NCI-H2081 (cell line): Measurements from ENCODE around the gene SLC38A11.
A peak's percentile ranks its signal among the peaks of the same experiment; 100 is the strongest.
"Not testable (repeated sequence)": the region's sequence is repeated elsewhere in the genome, so short reads cannot be mapped to it uniquely, and the experiment has no call there.

Experiments
- DNase-seq, 2 experiments: peaks; one replicate each; lab custom pipeline; 2025; lab: John Stamatoyannopoulos, UW

SLC38A11 gene

DNA sequence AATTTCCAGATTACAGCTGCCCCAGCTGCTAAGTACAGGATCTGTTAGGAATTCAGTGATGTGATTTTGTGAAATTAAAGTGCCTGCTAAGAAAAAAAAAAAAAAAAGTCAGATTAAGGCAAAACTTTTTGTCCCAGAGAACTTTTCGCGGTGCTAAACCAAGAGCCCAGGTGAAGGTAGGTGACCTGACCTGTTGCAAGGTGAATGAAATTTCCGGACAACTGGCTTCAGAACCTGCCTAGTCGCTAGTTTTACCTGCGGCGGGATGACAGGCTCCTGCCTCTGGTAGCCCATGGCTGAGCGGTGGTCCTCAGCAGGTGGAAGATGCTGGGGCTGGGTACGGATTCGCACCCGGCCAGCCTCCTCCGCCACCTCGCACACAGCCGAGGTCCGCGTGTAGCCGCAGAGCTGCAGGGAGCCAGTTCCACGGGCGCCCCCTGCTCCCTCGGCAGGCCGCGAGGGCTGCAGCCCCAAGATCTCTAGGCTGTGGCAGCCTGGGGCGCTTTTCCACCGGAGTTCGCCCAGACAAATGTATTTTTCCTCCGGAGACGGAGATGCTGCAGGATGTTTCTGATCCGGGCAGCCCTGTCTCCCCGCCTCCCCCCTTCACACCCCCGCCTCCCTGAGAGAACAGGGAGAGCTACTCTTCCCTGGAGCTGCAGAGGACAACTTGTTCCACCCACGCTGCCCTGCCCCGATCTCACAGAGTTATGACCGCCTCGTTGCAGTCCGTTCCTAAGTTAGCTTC lies at the start of gene SLC38A11:
TSS of gene SLC38A11 (minus strand) at position 572 of the 748 bp plus-strand sequence. CDS start at position 294, 278 bp downstream.
- DNase-seq: peak; percentile 52 to 55

- DNase-seq: peak; percentile 76 to 87
Measured at GRCh38 chr2:165003443-165004130, 48.3 kb upstream of the SLC38A11 start.

- no peak for DNase-seq
Measured at GRCh38 chr2:165002638-165003037, 47.3 kb upstream of the SLC38A11 start.

DNA sequence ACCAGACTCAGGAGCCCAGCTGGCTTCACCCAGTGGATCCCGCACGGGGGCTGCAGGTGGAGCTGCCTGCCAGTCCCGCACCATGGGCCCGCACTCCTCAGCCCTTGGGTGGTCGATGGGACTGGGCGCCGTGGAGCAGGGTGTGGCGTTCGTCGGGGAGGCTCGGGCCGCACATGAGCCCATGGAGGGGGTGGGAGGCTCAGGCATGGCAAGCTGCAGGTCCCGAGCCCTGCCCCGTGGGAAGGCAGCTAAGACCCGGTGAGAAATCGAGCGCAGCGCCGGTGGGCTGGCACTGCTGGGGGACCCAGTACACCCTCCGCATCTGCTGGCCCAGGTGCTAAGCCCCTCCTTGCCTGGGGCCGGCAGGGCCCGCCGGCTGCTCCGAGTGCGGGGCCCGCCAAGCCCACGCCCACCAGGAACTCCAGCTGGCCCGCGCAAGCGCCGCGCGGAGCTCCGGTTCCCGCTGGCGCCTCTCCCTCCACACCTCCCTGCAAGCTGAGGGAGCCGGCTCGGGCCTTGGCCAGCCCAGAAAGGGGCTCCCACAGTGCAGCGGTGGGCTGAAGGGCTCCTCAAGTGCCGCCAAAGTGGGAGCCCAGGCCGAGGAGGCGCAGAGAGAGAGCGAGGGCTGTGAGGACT lies 39.5 kb upstream of the SLC38A11 start:
- not testable (repeated sequence) for DNase-seq

DNA sequence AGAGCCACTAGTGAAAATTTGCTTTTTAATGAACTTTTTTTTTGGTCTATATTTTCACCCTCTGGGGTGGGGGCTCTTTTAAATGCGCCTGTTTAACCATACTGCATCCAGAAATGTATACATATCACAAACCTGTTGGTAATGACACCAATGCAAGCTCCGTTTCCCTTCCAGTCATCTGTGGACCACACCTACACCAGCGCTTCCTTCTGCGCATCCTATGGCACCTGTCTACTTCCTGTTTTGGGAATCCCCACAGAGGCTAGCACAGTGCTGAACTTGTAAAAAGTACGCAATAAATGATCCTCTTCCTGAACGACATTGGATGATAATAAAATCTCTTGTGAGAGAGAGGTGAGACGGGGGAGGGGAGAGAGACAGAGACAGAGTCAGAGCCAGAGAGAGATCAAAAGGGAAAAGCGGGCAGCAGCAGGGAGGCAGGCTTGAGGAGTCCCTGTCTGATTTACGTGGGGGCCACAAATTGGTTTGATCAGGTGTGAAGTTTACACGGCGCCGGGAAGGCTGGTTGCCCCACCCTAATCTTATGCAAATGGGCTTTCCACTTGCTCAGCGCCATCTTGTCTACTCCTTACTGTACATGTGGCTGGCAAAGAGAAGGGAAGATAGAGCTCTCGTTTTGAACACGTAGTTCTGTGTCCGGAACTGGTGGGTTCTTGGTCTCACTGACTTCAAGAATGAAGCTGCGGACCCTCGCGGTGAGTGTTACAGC lies 38.1 kb upstream of the SLC38A11 start:
- no peak for DNase-seq

GRCh38 chr2:164992818-164993217 lies 37.5 kb upstream of the SLC38A11 start:
- peak; percentile 86 to 87 for DNase-seq

DNA sequence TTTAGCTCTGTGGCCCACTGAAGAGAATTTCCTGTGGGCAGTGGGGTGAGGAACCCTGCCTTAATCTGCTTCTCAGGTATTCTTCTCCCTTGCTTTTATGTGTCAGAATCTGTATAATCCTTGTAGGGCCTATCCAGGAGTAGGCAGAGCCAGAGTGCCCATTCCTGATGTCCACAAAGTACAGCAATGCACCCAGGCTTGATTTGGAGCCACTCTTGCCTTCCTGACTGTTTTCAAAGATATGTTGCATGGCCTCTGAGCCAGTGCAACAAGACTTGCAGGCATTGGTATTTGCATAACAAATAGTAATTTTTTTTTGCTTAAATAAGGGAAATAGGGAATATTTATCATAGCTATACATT lies 36.7 kb upstream of the SLC38A11 start:
- not testable (repeated sequence) for DNase-seq

DNA sequence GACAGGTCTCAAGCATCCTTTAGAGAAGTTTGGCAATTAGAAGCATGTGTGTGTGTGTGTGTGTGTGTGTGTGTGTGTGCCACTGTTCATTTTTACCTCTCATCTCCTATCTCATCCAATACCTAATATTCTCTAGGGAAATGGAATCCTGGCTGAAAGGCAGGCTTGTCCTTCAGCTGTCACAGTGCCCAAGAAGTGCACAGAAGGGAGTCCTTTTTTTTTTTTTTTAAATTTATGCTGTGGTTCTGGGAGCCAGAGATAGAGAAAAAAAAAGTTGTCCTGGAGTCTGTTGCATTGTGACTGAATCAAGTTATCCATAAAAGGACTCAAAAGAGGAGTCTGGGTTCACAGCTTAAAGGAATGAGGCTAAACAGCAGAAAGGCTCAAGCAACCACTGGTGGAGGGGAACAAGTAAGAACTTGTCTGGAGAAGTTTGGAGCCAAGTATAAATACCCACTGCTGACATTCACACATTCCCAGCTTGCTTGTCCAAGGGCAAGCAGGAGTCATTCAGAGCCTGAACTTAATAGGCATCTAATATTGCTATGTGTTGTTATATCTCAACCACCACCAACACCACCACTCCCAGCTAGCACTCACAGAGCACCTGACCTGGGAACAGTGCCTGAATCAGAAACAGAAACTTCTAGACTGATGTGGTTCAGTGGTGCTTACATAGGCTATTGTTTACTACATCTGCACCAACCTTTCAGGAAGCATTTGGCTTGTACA lies 36.2 kb upstream of the SLC38A11 start:
- DNase-seq: not testable (repeated sequence)

- not testable (repeated sequence) for DNase-seq
Measured at GRCh38 chr2:164990953-164991352, 35.6 kb upstream of the SLC38A11 start.

DNA sequence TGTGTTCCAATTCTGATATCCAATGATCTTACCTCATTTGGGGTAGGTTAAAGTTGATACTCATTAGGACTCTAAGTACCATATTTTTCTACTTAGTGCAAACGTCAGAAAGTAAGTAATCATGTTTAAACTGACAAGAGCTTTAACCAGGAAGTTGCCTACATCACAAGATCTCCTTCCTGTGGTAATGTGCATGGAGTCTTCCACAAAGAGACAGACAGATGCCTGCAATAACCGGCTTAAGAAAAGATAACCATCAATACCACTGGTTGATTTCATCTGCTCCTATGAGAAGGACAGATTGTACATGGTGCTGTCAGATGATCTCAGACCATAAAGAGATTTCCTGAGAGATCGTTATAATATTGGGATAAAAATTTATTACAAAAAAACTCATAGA lies 33.5 kb upstream of the SLC38A11 start:
- DNase-seq: not testable (repeated sequence)

GRCh38 chr2:164986027-164986426 lies 30.7 kb upstream of the SLC38A11 start:
- not testable (repeated sequence) for DNase-seq

GRCh38 chr2:164984428-164984827 lies 29.1 kb upstream of the SLC38A11 start:
- no peak for DNase-seq

DNA sequence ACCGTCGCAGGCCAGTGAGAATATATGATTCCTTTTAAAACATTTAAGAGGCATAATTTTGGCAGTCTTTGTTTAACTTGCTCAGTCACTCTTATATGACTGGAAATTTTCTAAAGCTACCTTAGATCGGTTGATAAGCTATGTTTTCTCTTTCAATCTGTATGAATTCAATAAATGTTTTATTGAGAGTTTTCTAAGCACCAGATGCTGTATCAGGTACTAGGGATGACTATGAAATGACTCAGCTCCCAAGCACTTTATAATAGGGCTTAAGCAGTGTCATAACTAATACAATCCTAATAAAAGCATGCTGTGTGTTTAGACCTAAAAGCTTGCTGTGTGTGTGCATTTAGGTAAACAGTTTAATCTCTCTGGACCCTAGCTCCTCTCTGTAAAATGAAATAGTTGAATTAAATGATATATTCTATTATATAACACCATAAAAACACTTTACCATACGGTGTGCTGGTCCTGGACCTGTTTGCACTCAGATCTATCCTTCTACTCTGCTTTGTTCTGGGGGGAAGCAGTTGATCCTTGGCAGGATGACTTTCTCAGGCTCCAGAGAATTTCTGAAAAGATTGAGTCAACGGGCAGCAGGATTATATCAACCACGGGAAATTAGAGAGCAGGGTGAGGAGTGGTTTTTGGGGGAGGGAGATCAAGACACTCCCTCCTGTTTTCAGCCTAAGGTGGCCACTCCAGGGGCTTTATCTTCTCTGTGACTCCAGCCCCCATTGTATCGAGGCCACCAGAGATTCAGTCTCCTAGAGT lies 26.1 kb upstream of the SLC38A11 start:
- no peak for DNase-seq

GRCh38 chr2:164980688-164981087 lies 25.4 kb upstream of the SLC38A11 start:
- not testable (repeated sequence) for DNase-seq

DNA sequence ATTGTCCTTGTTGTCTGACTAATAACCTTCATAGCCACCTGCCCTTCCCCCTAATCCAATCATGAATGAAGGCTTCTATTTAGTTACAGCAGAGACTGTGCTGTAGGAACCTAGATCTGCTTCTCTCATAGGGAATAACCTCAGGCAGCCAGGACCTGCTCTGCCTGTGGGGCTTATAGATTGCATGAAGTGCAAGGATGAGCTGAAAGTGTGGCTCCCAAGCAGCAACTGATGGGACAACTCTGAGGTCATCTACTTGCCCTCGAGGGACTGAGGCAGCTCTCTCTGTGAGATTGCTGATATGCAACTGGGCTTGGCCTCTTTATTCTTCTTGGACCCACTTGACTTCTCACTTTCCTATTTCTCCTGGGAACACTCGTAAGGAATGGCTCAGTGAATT lies 23.8 kb upstream of the SLC38A11 start:
- no peak for DNase-seq

GRCh38 chr2:164976875-164977470 lies 21.6 kb upstream of the SLC38A11 start:
- DNase-seq: peak in 1 of 2 experiments; percentile 13

- no peak for DNase-seq
Measured at GRCh38 chr2:164976301-164976700, 21.0 kb upstream of the SLC38A11 start.

DNA sequence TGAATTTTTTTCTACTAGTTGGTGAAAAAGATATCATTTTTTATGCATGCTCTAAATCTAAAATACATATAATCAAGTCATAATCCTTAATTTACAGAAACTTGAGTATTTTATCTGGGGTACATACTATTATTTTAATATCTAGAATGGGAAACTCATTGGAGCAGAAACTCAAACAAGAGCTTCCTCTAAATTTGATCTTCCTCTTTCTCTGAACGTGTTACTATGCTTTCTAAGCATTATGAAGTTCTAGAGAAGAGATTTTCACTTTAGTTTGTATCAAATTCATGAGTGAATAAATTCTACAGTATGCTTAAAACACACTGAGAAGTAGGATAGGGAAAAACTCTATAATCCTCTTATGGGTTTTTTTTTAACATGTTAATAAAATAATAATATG lies 20.6 kb upstream of the SLC38A11 start:
- DNase-seq: no peak

DNA sequence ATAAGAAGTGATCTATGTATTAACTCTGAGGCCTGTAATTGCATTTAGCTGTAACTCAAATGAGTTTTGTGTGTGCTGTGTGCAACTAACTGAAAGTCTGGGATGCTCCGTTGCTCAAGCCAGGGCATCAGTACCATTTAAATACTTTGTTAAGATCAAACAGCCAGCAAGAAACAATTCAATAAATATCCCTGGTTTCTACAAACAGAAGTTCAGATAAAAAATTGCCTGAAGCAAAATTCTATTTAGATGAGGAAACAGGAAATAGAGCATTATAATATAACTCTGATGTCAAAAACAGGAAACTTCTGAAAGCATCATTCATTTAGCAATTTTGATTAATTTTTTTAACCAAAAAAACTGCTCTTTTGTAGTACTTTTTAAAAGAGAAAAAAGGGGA lies 18.9 kb upstream of the SLC38A11 start:
- DNase-seq: no peak

GRCh38 chr2:164972216-164972615 lies 16.9 kb upstream of the SLC38A11 start:
- DNase-seq: no peak
